ENCODE data around the gene SPATS2L. TPM values are rescaled to one million over a fixed set of nuclear protein-coding genes. Genes with fewer than 3 reads are reported as not detected.
A peak's percentile ranks its signal among the peaks of the same experiment; 100 is the strongest.

Gene SPATS2L
- total and polyA plus RNA-seq, 2 of the 13 experiments (the other 11 are each of a cell fraction or from before 2014, with no cell fraction given): 154 to 212 TPM

- peak; percentile 44 for TF ChIP-seq YY1 (IDR thresholded peaks at IDR 0.05; ENCODE audit: insufficient read depth, insufficient replicate concordance, low read depth, low read length)
- TF ChIP-seq TARDBP (CRISPR knock-in tag; IDR thresholded peaks at IDR 0.05): peak; percentile 87; the same call in 1 of the 2 replicates
- TF ChIP-seq KLF9 (CRISPR knock-in tag; IDR thresholded peaks at IDR 0.05; ENCODE audit: low read depth): 0 out of 2 replicates have a peak, but pooled peaks have one; percentile 41
- no peak for TF ChIP-seq KDM5B (CRISPR knock-in tag; IDR thresholded peaks at IDR 0.05; ENCODE audit: borderline replicate concordance)
- TF ChIP-seq FOXO4 (CRISPR knock-in tag; conservative IDR thresholded peaks at IDR 0.05): 0 out of 2 replicates have a peak, but pooled peaks have one; percentile 9
- TF ChIP-seq SP5 (CRISPR knock-in tag; IDR thresholded peaks at IDR 0.05; ENCODE audit: borderline replicate concordance, low read depth): peak; percentile 22; the same call in 1 of the 2 replicates
- no peak for TF ChIP-seq ZNF883 (CRISPR knock-in tag; IDR thresholded peaks at IDR 0.05; ENCODE audit: not compliant biosample characterization)
- TF ChIP-seq ZNF792 (CRISPR knock-in tag; IDR thresholded peaks at IDR 0.05): peak; percentile 84; the same call in 1 of the 2 replicates
- no peak for TF ChIP-seq ZNF562 (CRISPR knock-in tag; IDR thresholded peaks at IDR 0.05; ENCODE audit: borderline replicate concordance)
- TF ChIP-seq CCDC6 (CRISPR knock-in tag; IDR thresholded peaks at IDR 0.05): 0 out of 2 replicates have a peak, but pooled peaks have one; percentile 52
- peak; percentile 99 for TF ChIP-seq DPF2 (CRISPR knock-in tag; IDR thresholded peaks at IDR 0.05; ENCODE audit: borderline replicate concordance, low read depth)
- peak; percentile 67; the same call in 1 of the 2 replicates for TF ChIP-seq HMGXB3 (CRISPR knock-in tag; IDR thresholded peaks at IDR 0.05; ENCODE audit: borderline replicate concordance)
- TF ChIP-seq ZNF232 (CRISPR knock-in tag; IDR thresholded peaks at IDR 0.05; ENCODE audit: borderline replicate concordance): 0 out of 2 replicates have a peak, but pooled peaks have one; percentile 48
- peak; percentile 26; the same call in 1 of the 2 replicates for TF ChIP-seq SMYD3 (CRISPR knock-in tag; IDR thresholded peaks at IDR 0.05)
These were observed 99.3 kb downstream of the SPATS2L start (continued) for GRCh38 chr2:200405599-200406298.
